MM.1S (cell line): ENCODE measurements around the gene IRF1.

Experiments
- DNase-seq: peaks from one replicate; pipeline ENCODE4 v3.0.0-alpha.2; 2015
- H2AFZ ChIP-seq: fragments of 300-600 bp; sonication (generic); 2 replicates; pipeline ENCODE4 v1.6.0; 2016; ENCODE audit warnings: antibody characterized with exemption, low read length
- H3F3A ChIP-seq: fragments of 300-600 bp; sonication (generic); 2 replicates; pipeline ENCODE4 v1.6.1; 2016; ENCODE audit warnings: mild to moderate bottlenecking, antibody characterized with exemption, low read length, moderate library complexity, mixed read lengths; ENCODE audit not compliant: insufficient read depth
- H3K27ac ChIP-seq: fragments of 300-600 bp; sonication (generic); 2 replicates; pipeline ENCODE4 v1.5.1; 2016; ENCODE audit warnings: mild to moderate bottlenecking, low read length
- H3K27me3 ChIP-seq: fragments of 300-600 bp; sonication (generic); replicated peaks from 2 replicates; pipeline ENCODE4 v1.6.0; 2016; ENCODE audit warnings: low read length; ENCODE audit not compliant: insufficient read depth
- H3K36me3 ChIP-seq: fragments of 300-600 bp; sonication (generic); replicated peaks from 2 replicates; pipeline ENCODE4 v1.6.1; 2016; ENCODE audit warnings: mild to moderate bottlenecking, low read length, mixed read lengths; ENCODE audit not compliant: insufficient read depth
- H3K4me1 ChIP-seq: fragments of 300-600 bp; sonication (generic); 2 replicates; pipeline ENCODE4 v1.6.1; 2016; ENCODE audit warnings: low read length, mixed read lengths
- H3K4me2 ChIP-seq: fragments of 300-600 bp; sonication (generic); 2 replicates; pipeline ENCODE4 v1.6.0; 2016; ENCODE audit warnings: low read depth, low read length
- H3K4me3 ChIP-seq: fragments of 300-600 bp; sonication (generic); 2 replicates; pipeline ENCODE4 v1.5.1; 2016; ENCODE audit warnings: low read length, mixed read lengths
- H3K79me2 ChIP-seq: fragments of 300-600 bp; sonication (generic); 2 replicates; pipeline ENCODE4 v1.6.1; 2016; ENCODE audit warnings: mixed run types, low read length, mixed read lengths
- H3K9ac ChIP-seq: fragments of 300-600 bp; sonication (generic); 2 replicates; pipeline ENCODE4 v1.6.1; 2016; ENCODE audit warnings: low read length, mixed read lengths
- H3K9me2 ChIP-seq: fragments of 300-600 bp; sonication (generic); replicated peaks from 2 replicates; pipeline ENCODE4 v1.6.1; 2016; ENCODE audit warnings: mild to moderate bottlenecking, low read length, mixed read lengths; ENCODE audit not compliant: insufficient read depth
- H3K9me3 ChIP-seq: fragments of 300-600 bp; sonication (generic); replicated peaks from 2 replicates; pipeline ENCODE4 v1.6.1; 2016; ENCODE audit warnings: mild to moderate bottlenecking, low read length, mixed read lengths; ENCODE audit not compliant: insufficient read depth
- H4K20me1 ChIP-seq: fragments of 300-600 bp; sonication (generic); 2 replicates; pipeline ENCODE4 v1.6.1; 2016; ENCODE audit warnings: mild to moderate bottlenecking, low read length, moderate library complexity, mixed read lengths; ENCODE audit not compliant: insufficient read depth
- CTCF ChIP-seq: fragments of 300-600 bp; sonication (generic); IDR thresholded peaks from 2 replicates; pipeline ENCODE4 v1.5.1; 2016; ENCODE audit warnings: antibody characterized with exemption, low read length, mixed read lengths
- EZH2 ChIP-seq: fragments of 300-600 bp; sonication (generic); optimal IDR thresholded peaks from 2 replicates; pipeline ENCODE3; 2017; ENCODE audit warnings: low read depth, mild to moderate bottlenecking, antibody characterized with exemption, low read length, mixed read lengths
- EZH2phosphoT487 ChIP-seq: fragments of 300-600 bp; sonication (generic); IDR thresholded peaks from 2 replicates; pipeline ENCODE4 v1.6.1; 2018; ENCODE audit warnings: antibody characterized with exemption, low read length

The IRF1 gene

GRCh38 chr5:132471944-132472343 is 18.6 kb downstream of the IRF1 start:
- Histone ChIP-seq H4K20me1 (no peaks in the 10 kb centered on the region), H3K4me3 (no peak overlapping the region), H3K9ac (no peak overlapping the region), H3K27me3 (no peaks in the 10 kb centered on the region), H3K36me3 (no peaks in the 10 kb centered on the region), H3K79me2 (peaks cover 54% of the 10 kb centered on the region), H3K27ac (no peak overlapping the region), H3K9me3 (no peaks in the 10 kb centered on the region), H3K4me2 (no peak overlapping the region), H2AFZ (no peak overlapping the region), H3K9me2 (no peaks in the 10 kb centered on the region), H3F3A (peaks cover 11% of the 10 kb centered on the region), H3K4me1 (peaks cover 37% of the 10 kb centered on the region)
- no peak for DNase-seq
- TF ChIP-seq EZH2 (no peak), CTCF (no peak), EZH2phosphoT487 (no peak)

GRCh38 chr5:132471151-132471907 is 19.2 kb downstream of the IRF1 start:
- H3K27me3 ChIP-seq = no peaks in the 10 kb centered on the region
- no peak overlapping the region for H3K4me3 ChIP-seq
- TF ChIP-seq EZH2 (no peak), CTCF (no peak), EZH2phosphoT487 (no peak)
- peaks cover 54% of the 10 kb centered on the region for H3K79me2 ChIP-seq
- H3F3A ChIP-seq = peaks cover 17% of the 10 kb centered on the region
- DNase-seq = no peak
- H3K27ac ChIP-seq = no peak overlapping the region
- H3K9me3 ChIP-seq = no peaks in the 10 kb centered on the region
- peaks cover 39% of the 10 kb centered on the region for H3K4me1 ChIP-seq
- H3K36me3 ChIP-seq = no peaks in the 10 kb centered on the region
- H3K9me2 ChIP-seq = no peaks in the 10 kb centered on the region
- no peak overlapping the region for H3K4me2 ChIP-seq
- no peak overlapping the region for H2AFZ ChIP-seq
- no peak overlapping the region for H3K9ac ChIP-seq
- no peaks in the 10 kb centered on the region for H4K20me1 ChIP-seq

- no peak overlapping the region for H3K27ac ChIP-seq
- no peak overlapping the region for H3K4me2 ChIP-seq
- peaks cover 46% of the 10 kb centered on the region for H3K4me1 ChIP-seq
- no peak for DNase-seq
- H3K9ac ChIP-seq = no peak overlapping the region
- no peaks in the 10 kb centered on the region for H3K27me3 ChIP-seq
- no peaks in the 10 kb centered on the region for H3K9me2 ChIP-seq
- no peaks in the 10 kb centered on the region for H4K20me1 ChIP-seq
- H3K4me3 ChIP-seq = no peak overlapping the region
- no peak for TF ChIP-seq CTCF
- TF ChIP-seq EZH2phosphoT487 = no peak
- no peak for TF ChIP-seq EZH2
- H2AFZ ChIP-seq = no peak overlapping the region
- peaks cover 54% of the 10 kb centered on the region for H3K79me2 ChIP-seq
- peaks cover 24% of the 10 kb centered on the region for H3F3A ChIP-seq
- no peaks in the 10 kb centered on the region for H3K9me3 ChIP-seq
- H3K36me3 ChIP-seq = no peaks in the 10 kb centered on the region
Measured at GRCh38 chr5:132470596-132470995, 20.0 kb downstream of the IRF1 start.
